AG04449 (cell line): ENCODE data around the gene AKAP1.
"Not testable (repeated sequence)": the region's sequence is repeated elsewhere in the genome, so short reads cannot be mapped to it uniquely, and the experiment has no call there.

Source experiments
- CTCF ChIA-PET: fragments of 350-600 bp; formaldehyde crosslinking; extraction: SDS; loops from one replicate; lab custom pipeline; 2021; ENCODE audit warnings: antibody characterized with exemption; lab: Yijun Ruan, JAX
- POLR2A ChIA-PET: fragments of 400-600, 350-600 bp; formaldehyde crosslinking; extraction: SDS; loops from one replicate; lab custom pipeline; 2020; ENCODE audit warnings: antibody characterized with exemption, inconsistent platforms; lab: Yijun Ruan, JAX
- DNase-seq: peaks from one replicate; pipeline ENCODE4 v3.0.0-alpha.2; 2010; ENCODE audit warnings: low read depth, low spot score
- H3K4me3 ChIP-seq: 2 replicates; pipeline ENCODE4 v1.5.1; 2011; ENCODE audit warnings: low read depth, mild to moderate bottlenecking, control low read depth, low read length
- TF ChIP-seq, protein P1 (sequence below): IDR thresholded peaks from one replicate; pipeline ENCODE4 v1.5.1; 2011; ENCODE audit warnings: mild to moderate bottlenecking, moderate library complexity, low read length, control low read depth, inconsistent platforms; ENCODE audit not compliant: insufficient read depth; ENCODE audit errors: missing control alignments

Gene AKAP1

DNA sequence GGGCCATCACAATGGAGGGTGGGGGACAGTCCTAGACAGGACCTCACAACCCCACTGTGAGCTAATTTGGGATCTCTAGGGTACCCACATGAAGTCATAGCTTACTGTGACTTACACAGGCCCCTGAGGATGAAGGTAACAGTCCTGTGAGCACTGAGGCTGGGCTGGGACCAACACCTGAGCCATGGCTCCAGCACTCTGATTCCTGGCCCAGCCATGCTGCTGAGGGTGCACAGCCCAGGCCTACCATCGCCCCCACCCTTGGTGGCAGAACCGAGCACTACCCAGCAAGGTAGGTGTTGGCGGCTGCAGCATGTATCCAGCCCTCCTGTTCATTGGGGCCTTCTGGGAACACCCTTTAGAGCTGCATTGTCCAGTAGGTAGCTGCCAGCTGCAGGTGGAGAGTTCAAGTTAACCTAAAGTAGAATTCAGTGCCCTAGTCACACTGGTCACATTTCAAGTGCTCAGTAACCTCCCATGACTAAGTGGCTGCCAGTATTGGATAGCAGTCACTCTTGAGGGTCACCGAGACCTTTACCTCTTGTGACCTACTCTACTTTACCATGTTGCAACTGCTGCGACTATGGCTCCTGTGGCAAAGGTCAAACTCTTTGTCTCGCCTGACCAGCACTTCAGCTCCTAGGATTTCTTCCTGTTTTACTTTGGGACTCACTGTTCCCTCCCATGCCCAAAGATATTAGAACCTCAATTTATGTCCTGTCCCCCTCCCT lies 11.6 kb downstream of the AKAP1 start:
- ChIA-PET CTCF (interaction anchor here (1.3 kb wide), 1 partner anchor 14 kb away, joined by 5 read pairs; no protein-coding TSS in a partner anchor), POLR2A (no interaction called here)
- H3K4me3 ChIP-seq, result no peak overlapping the region
- TF ChIP-seq, protein P1, sequence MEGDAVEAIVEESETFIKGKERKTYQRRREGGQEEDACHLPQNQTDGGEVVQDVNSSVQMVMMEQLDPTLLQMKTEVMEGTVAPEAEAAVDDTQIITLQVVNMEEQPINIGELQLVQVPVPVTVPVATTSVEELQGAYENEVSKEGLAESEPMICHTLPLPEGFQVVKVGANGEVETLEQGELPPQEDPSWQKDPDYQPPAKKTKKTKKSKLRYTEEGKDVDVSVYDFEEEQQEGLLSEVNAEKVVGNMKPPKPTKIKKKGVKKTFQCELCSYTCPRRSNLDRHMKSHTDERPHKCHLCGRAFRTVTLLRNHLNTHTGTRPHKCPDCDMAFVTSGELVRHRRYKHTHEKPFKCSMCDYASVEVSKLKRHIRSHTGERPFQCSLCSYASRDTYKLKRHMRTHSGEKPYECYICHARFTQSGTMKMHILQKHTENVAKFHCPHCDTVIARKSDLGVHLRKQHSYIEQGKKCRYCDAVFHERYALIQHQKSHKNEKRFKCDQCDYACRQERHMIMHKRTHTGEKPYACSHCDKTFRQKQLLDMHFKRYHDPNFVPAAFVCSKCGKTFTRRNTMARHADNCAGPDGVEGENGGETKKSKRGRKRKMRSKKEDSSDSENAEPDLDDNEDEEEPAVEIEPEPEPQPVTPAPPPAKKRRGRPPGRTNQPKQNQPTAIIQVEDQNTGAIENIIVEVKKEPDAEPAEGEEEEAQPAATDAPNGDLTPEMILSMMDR, result no peak
- no peak for DNase-seq

DNA sequence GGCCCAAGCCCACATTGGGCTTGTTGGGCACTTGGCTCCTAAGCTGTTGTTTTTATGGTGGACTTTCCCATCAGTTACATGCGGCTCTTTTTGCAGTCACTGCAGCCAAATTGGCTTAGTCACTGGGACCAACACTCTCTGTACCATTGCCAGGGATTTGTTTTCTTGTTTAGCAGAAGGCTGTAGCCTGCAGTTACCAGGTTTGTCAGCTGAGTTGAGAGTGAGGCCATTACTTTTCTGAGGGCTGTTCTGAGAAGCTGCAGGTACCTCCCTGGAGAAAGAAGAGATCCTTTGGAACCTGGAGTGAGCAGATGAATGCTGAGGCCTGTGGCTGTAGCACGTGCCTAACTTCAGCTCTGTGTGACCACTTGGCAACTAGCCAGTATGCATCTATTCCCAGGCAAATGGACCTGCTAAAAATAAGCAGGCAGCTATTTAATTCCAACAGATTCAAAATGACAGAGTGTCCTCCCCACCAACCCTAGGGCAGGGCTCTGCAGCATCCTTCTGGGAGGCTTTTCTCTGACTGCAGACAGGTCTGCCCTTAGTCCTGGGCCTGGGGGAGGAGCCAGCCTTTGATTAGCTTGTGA lies 12.9 kb downstream of the AKAP1 start:
- ChIA-PET CTCF (interaction anchor here (0.8 to 1.7 kb wide), 3 partner anchors 8 to 23 kb away, joined by 3 to 6 read pairs (median 5); no protein-coding TSS in a partner anchor), POLR2A (no interaction called here)
- TF ChIP-seq, protein P1, result no peak
- DNase-seq, result no peak
- no peak overlapping the region for H3K4me3 ChIP-seq

DNA sequence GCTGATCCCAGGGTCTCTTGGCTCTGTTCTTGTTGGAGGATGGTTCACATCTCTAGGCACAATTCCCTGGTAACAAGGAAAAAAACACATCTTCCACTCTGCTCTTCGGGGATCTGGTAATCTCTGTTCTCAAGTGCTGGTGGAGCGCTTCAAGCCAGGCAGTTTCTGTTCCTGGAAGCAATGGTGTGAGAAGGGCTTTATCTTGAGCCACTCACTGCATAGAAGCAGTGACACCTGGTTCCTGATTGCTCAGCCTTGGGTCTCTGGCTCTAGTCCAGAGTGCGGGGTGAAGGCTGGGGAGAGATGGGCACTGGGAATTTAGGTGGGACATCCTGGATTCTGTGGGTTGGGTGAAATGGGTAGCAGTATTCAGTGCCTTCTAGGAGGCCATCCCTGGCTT lies 14.1 kb downstream of the AKAP1 start:
- TF ChIP-seq, protein P1, result no peak
- H3K4me3 ChIP-seq, result no peak overlapping the region
- CTCF ChIA-PET, result interaction anchor here (1.5 to 1.7 kb wide), 3 partner anchors 10 to 31 kb away, joined by 3 to 5 read pairs (median 3); partner anchors contain the start of gene AKAP1
- no peak for DNase-seq
- POLR2A ChIA-PET, result no interaction called here

DNA sequence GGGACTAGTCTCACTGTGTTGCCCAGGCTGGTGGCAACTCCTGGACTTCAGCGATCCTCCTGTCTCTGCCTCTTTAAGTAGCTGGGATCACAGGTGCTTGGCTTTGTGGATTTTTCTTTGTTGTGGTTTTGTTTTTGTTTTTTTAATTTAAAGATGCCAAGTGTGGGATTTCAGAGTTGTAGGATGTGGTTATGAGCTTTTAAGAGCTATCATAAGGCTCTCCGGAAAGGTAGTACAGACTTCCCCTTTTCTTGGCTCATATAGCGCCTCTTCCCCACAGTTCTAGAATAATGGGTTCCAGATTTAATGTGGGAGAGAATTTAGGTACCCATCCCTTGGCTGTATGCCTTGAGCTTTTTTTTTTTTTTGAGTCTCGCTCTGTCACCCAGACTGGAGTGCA lies 17.1 kb downstream of the AKAP1 start:
- TF ChIP-seq, protein P1, result no peak
- ChIA-PET POLR2A (no interaction called here), CTCF (interaction anchor here (0.7 to 1.1 kb wide), 2 partner anchors 17 to 19 kb away, joined by 3 to 6 read pairs; partner anchors contain the start of gene AKAP1)
- no peak for DNase-seq
- H3K4me3 ChIP-seq, result no peak overlapping the region

DNA sequence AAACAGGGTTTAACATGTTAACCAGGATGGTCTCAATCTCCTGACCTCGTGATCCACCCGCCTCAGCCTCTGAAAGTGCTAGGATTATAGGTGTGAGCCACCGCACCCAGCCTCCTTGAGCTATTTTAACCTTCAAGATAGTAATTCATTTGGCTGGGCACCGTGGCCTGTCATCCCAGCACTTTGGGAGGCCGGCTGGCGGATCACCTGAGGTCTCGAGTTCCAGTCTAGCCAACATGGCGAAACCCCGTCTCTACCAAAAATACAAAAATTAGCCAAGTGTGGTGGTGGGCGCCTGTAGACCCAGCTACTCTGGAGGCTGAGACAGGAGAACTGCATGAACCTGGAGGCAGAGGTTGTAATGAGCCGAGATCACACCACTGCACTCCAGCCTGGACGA lies 17.6 kb downstream of the AKAP1 start:
- POLR2A ChIA-PET, H3K4me3 ChIP-seq, DNase-seq: not testable (repeated sequence)
- CTCF ChIA-PET, result interaction anchor here (1.1 kb wide), 1 partner anchor 18 kb away, joined by 6 read pairs; no protein-coding TSS in a partner anchor

DNA sequence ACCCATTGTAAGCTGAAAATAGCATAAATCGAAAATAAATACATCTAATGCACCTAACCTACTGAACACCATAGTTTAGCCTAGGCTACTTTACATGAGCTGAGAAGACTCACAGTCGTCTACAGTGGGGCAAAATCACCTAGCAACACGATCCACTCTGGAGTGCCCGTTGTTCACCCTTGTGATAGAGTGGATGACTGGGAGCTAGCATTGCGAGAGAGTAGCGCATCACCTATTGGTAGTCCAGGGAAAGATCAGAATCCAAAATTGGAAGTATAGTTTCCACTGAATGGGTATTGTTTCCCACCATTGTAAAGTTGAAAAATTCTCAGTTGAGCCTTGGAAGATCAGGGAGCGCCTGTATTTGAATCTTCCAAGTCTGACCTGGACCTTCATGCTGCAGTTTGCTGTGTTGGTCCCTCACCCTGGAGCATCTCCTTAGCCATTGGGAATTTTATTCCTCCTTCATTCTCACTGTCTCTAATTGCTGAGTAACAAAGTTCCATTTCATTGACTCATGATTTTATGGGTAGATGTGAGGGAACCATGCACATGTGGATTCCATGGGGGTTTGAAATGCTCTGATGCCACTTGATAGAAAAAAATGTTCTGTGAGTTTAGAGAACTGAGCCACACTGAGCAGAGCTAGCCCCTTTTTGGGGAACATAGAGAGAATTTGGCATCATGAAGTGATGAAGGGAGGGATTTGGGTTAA lies 19.6 kb downstream of the AKAP1 start:
- TF ChIP-seq, protein P1, result no peak
- ChIA-PET CTCF (interaction anchor here (1.0 to 1.8 kb wide), 3 partner anchors 10 to 285 kb away, joined by 3 to 4 read pairs (median 3); no protein-coding TSS in a partner anchor), POLR2A (no interaction called here)
- no peak for DNase-seq
- H3K4me3 ChIP-seq, result no peak overlapping the region
